Effector memory CD8-positive, alpha-beta T cell (primary cell): Measurements from ENCODE around the gene AKAP1.

Experiments
- ATAC-seq: fragments of 150-1000 bp; cut with Tn5 transposase; replicated peaks from 2 replicates; pipeline ENCODE4 v1.10.0; 2021; ENCODE audit warnings: mild to moderate bottlenecking, moderate library complexity
- DNase-seq, 3 experiments: peaks; one replicate each; pipeline ENCODE4 v3.0.0; 2021
- H3K27ac Mint-ChIP-seq, 2 donors: one replicate each; pipeline ENCODE4 v1.8.0; 2022; ENCODE audit warnings: mild to moderate bottlenecking in 2 of 2, mixed read lengths in 2 of 2, moderate library complexity in 2 of 2
- H3K27me3 Mint-ChIP-seq, 2 donors: one replicate each; pipeline ENCODE4 v1.8.0; 2022; ENCODE audit warnings: mixed read lengths in 2 of 2
- H3K36me3 Mint-ChIP-seq: one replicate; pipeline ENCODE4 v1.8.0; 2022; ENCODE audit warnings: mild to moderate bottlenecking, moderate library complexity, mixed read lengths; ENCODE audit not compliant: insufficient read depth
- H3K4me1 Mint-ChIP-seq, 2 donors: one replicate each; pipeline ENCODE4 v1.8.0; 2022; ENCODE audit warnings: low read depth in 2 of 2, mixed read lengths in 2 of 2
- H3K4me3 Mint-ChIP-seq, 2 donors: one replicate each; pipeline ENCODE4 v1.8.0; 2022; ENCODE audit warnings: mild to moderate bottlenecking in 2 of 2, mixed read lengths in 2 of 2, moderate library complexity in 2 of 2
- H3K9me3 Mint-ChIP-seq, 2 donors: one replicate each; pipeline ENCODE4 v1.8.0; 2022; ENCODE audit warnings: mixed read lengths in 2 of 2

Gene AKAP1

DNA sequence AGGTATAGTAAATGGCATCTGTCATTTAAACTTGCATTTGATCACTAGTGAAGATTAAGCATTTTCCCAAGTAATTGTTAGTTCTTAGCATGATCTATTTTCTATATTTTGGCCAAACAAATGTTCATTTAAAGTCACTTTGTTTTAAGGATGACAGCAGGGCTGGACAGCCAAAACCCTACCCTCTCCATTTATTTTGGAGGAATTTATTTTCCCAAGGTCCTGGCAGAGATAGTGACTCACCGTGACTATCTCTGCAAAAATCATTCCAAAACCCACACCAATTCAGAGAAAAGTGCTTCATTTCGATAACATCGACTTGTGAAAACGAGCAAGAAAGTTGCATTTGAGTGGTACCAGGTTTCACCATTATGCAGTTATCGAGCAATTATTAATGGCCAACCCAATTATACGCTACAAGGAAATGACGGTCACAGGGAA lies 665 bp upstream of the AKAP1 start:
- DNase-seq = no peak
- peak; percentile 10 for ATAC-seq
- peaks cover 17 to 20% of the 10 kb centered on the region in 2 donors for H3K4me1 Mint-ChIP-seq

DNA sequence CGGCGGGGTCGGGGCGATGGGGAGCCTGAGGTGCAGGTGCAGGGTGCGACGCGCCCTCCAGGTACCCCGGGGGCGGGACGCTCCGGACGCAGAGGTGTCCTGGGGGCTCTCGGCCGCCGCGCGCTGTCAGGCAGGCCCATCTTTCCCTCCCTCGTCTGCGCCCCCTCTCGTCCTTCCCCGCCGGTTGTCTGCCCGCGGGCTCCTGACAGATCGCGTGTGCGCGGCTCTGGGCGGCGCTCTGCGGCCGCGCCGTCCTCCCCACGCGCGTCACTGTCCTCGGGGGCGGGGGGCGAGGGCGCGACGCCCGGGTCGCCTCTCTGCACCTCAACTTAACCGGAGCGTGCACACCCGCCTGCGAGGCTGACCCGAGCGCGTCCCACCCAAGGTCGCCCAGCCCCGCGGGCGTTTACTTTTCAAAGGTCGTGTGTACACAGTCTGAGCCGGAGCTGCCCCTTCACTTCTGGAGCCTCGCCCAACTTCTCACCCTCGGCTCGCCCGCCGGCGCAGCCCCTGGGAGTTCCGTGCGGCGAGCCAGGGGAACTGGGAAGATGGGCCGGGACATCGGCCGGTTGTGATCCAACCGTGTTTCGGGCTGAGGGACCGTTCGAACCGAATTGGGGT lies 512 bp downstream of the AKAP1 start:
- H3K4me3 Mint-ChIP-seq = peak overlapping the region; percentile 90 to 91
- no peaks in the 10 kb centered on the region for H3K9me3 Mint-ChIP-seq
- peak; percentile 39 to 50 (median 50) for DNase-seq
- peaks cover 17 to 22% of the 10 kb centered on the region in 2 donors for H3K4me1 Mint-ChIP-seq
- H3K36me3 Mint-ChIP-seq = peaks cover 11% of the 10 kb centered on the region
- peak; percentile 56 for ATAC-seq
- peak overlapping the region; percentile 78 to 81 for H3K27ac Mint-ChIP-seq
- H3K27me3 Mint-ChIP-seq = no peaks in the 10 kb centered on the region

More for the DNA sequence above, 665 bp upstream of the AKAP1 start:
- H3K9me3 Mint-ChIP-seq = no peaks in the 10 kb centered on the region
- peak overlapping the region; percentile 90 to 91 for H3K4me3 Mint-ChIP-seq
- H3K27me3 Mint-ChIP-seq = no peaks in the 10 kb centered on the region
- H3K27ac Mint-ChIP-seq = peak overlapping the region; percentile 72 to 77
- peaks cover 11% of the 10 kb centered on the region for H3K36me3 Mint-ChIP-seq

GRCh38 chr17:57086069-57086930 lies 1.3 kb downstream of the AKAP1 start:
- DNase-seq (peak in 2 of 3 experiments; percentile 4 to 10), ATAC-seq (no peak)
- Mint-ChIP-seq H3K27me3 (no peaks in the 10 kb centered on the region), H3K4me1 (peaks cover 17 to 24% of the 10 kb centered on the region in 2 donors), H3K9me3 (no peaks in the 10 kb centered on the region), H3K36me3 (peaks cover 11% of the 10 kb centered on the region), H3K27ac (peak overlapping the region; percentile 78 to 81), H3K4me3 (peak overlapping the region; percentile 90 to 91)

- ATAC-seq (no peak), DNase-seq (no peak)
- Mint-ChIP-seq H3K27ac (no peak overlapping the region), H3K36me3 (peaks cover 11% of the 10 kb centered on the region), H3K9me3 (no peaks in the 10 kb centered on the region), H3K4me3 (no peak overlapping the region), H3K27me3 (no peaks in the 10 kb centered on the region), H3K4me1 (peaks cover 23 to 28% of the 10 kb centered on the region in 2 donors)
Observed at GRCh38 chr17:57088298-57088697, 3.3 kb downstream of the AKAP1 start.

DNA sequence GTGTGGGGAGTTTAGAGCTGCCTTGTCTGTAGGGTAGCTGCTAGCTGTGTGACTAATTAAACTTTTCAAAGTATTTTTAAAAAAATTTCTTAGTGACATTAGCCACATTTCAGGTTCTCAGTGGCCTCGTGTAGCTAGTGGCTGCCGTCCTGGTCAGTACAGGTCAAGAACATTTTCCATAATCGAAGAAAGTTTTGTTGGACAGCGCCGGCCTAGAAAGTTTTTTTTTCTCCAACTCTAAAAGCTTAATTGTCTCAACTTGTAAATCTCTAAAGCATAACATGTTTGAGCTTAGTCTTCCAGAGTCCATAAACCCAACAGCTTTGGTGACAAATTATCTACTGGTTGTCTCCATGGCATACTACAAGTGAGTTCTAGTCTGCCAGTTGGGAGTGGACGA lies 4.3 kb downstream of the AKAP1 start:
- H3K27ac Mint-ChIP-seq = no peak overlapping the region
- no peaks in the 10 kb centered on the region for H3K9me3 Mint-ChIP-seq
- no peak for ATAC-seq
- no peaks in the 10 kb centered on the region for H3K27me3 Mint-ChIP-seq
- H3K4me1 Mint-ChIP-seq = peaks cover 20 to 28% of the 10 kb centered on the region in 2 donors
- H3K4me3 Mint-ChIP-seq = no peak overlapping the region
- H3K36me3 Mint-ChIP-seq = peaks cover 9% of the 10 kb centered on the region
- DNase-seq = no peak

- Mint-ChIP-seq H3K4me1 (peaks cover 18 to 31% of the 10 kb centered on the region in 2 donors), H3K27me3 (no peaks in the 10 kb centered on the region)
Observed at GRCh38 chr17:57090560-57091185, 5.6 kb downstream of the AKAP1 start.

DNA sequence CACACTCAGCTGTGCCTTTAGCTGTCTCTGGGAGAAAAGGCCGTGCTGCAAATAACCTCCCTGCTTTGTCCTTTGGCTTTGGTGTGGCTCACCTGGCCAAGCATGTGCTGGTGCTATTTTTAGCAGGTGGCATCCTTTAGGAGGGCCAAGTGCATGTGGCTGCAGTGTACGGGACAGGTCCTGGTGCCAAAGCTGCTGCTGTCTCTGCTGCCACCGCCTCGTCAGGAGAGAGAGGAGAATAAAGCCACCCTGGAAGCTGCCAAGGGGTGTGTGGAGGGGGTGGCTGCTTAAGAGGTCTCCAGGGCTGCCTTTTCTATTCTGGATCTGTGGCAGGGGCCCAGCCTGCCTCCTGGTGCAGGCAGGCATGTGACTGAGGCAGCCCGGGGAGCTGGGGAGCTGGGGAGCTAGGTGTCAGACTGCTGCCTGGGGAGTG lies 6.2 kb downstream of the AKAP1 start:
- H3K4me3 Mint-ChIP-seq = no peak overlapping the region
- peak overlapping the region in 1 of 2 donors; percentile 7 for H3K27ac Mint-ChIP-seq

More at GRCh38 chr17:57090560-57091185, 5.6 kb downstream of the AKAP1 start:
- DNase-seq = no peak
- no peak overlapping the region for H3K4me3 Mint-ChIP-seq
- H3K27ac Mint-ChIP-seq = no peak overlapping the region
- ATAC-seq = no peak
- peaks cover 1% of the 10 kb centered on the region for H3K36me3 Mint-ChIP-seq
- H3K9me3 Mint-ChIP-seq = no peaks in the 10 kb centered on the region

DNA sequence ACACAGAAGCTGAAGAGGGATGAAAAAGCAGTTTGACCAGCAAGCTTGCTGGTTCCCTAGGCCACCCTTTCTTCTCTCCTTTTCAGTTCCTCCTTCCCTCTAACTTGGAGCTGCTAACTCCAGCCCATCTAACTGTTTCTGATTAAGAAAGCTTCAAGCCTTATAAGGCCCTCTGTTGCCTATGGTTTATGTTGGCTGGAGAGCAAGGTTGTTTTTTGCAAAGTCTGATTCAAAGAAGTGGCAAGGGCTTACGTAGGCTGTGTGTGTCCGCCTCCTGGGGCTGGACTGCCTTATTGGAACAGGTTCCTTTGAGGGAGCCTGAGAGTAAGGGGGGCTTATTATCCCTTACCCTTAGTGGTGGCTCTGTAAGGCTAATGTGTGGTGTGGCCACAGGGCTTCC lies 7.1 kb downstream of the AKAP1 start:
- no peak overlapping the region for H3K4me3 Mint-ChIP-seq
- ATAC-seq (no peak), DNase-seq (no peak)
- no peak overlapping the region for H3K27ac Mint-ChIP-seq
- no peaks in the 10 kb centered on the region for H3K36me3 Mint-ChIP-seq
- H3K4me1 Mint-ChIP-seq = peaks cover 10 to 22% of the 10 kb centered on the region in 2 donors
- H3K27me3 Mint-ChIP-seq = no peaks in the 10 kb centered on the region
- H3K9me3 Mint-ChIP-seq = no peaks in the 10 kb centered on the region

More for the DNA sequence above, 6.2 kb downstream of the AKAP1 start:
- peaks cover 18 to 28% of the 10 kb centered on the region in 2 donors for H3K4me1 Mint-ChIP-seq
- no peaks in the 10 kb centered on the region for H3K36me3 Mint-ChIP-seq
- no peaks in the 10 kb centered on the region for H3K27me3 Mint-ChIP-seq
- DNase-seq (no peak), ATAC-seq (no peak)
- no peaks in the 10 kb centered on the region for H3K9me3 Mint-ChIP-seq

GRCh38 chr17:57092779-57093178 lies 7.7 kb downstream of the AKAP1 start:
- Mint-ChIP-seq H3K4me1 (peaks cover 10 to 19% of the 10 kb centered on the region in 2 donors), H3K9me3 (no peaks in the 10 kb centered on the region), H3K4me3 (no peak overlapping the region), H3K27me3 (no peaks in the 10 kb centered on the region), H3K36me3 (no peaks in the 10 kb centered on the region), H3K27ac (no peak overlapping the region)
- ATAC-seq (no peak), DNase-seq (no peak)

- Mint-ChIP-seq H3K4me3 (no peak overlapping the region), H3K4me1 (peaks cover 10 to 19% of the 10 kb centered on the region in 2 donors), H3K27me3 (no peaks in the 10 kb centered on the region), H3K36me3 (no peaks in the 10 kb centered on the region), H3K27ac (no peak overlapping the region), H3K9me3 (no peaks in the 10 kb centered on the region)
- DNase-seq (no peak), ATAC-seq (no peak)
Observed at GRCh38 chr17:57096472-57097202, 11.6 kb downstream of the AKAP1 start.

- Mint-ChIP-seq H3K4me3 (no peak overlapping the region), H3K4me1 (peaks cover 10 to 23% of the 10 kb centered on the region in 2 donors), H3K9me3 (no peaks in the 10 kb centered on the region), H3K36me3 (no peaks in the 10 kb centered on the region), H3K27ac (no peak overlapping the region), H3K27me3 (no peaks in the 10 kb centered on the region)
- no peak for ATAC-seq
- no peak for DNase-seq
Observed at GRCh38 chr17:57097832-57098421, 12.9 kb downstream of the AKAP1 start.

GRCh38 chr17:57099165-57099564 lies 14.1 kb downstream of the AKAP1 start:
- H3K4me3 Mint-ChIP-seq = no peak overlapping the region
- peak overlapping the region in 1 of 2 donors; percentile 74 for H3K27ac Mint-ChIP-seq
- H3K27me3 Mint-ChIP-seq = no peaks in the 10 kb centered on the region
- no peaks in the 10 kb centered on the region for H3K9me3 Mint-ChIP-seq
- peaks cover 7 to 18% of the 10 kb centered on the region in 2 donors for H3K4me1 Mint-ChIP-seq
- DNase-seq = no peak
- no peaks in the 10 kb centered on the region for H3K36me3 Mint-ChIP-seq
- ATAC-seq = no peak
